DMS53 (cell line): ENCODE measurements around the gene OR5H15.
A peak's percentile ranks its signal among the peaks of the same experiment; 100 is the strongest.
"Not testable (repeated sequence)": the region's sequence is repeated elsewhere in the genome, so short reads cannot be mapped to it uniquely, and the experiment has no call there.

Experiments used
- DNase-seq: peaks from one replicate; lab custom pipeline; 2025; lab: John Stamatoyannopoulos, UW

Gene OR5H15

GRCh38 chr3:98166396-98166795 is at the start of gene OR5H15:
TSS of gene OR5H15 (plus strand) at chr3:98166696. CDS start at chr3:98168700, 2,004 bp downstream.
- DNase-seq = no peak

GRCh38 chr3:98130421-98130820 is 36.1 kb upstream of the OR5H15 start, which contains the start of gene OR5H1:
TSS of gene OR5H1 (plus strand) at chr3:98130721. CDS start at chr3:98132698, 1,977 bp downstream.
- DNase-seq = no peak

GRCh38 chr3:98136631-98137030 is 29.9 kb upstream of the OR5H15 start:
- DNase-seq = peak; percentile 30

GRCh38 chr3:98137826-98138557 is 28.5 kb upstream of the OR5H15 start:
- not testable (repeated sequence) for DNase-seq

GRCh38 chr3:98140531-98140930 is 26.0 kb upstream of the OR5H15 start:
- no peak for DNase-seq

- no peak for DNase-seq
Observed at GRCh38 chr3:98147179-98147578, 19.3 kb upstream of the OR5H15 start, which contains the start of gene OR5H14. TSS of gene OR5H14 (plus strand) at chr3:98147479. CDS start at chr3:98149386, 1,907 bp downstream.

GRCh38 chr3:98148751-98149150 is 17.7 kb upstream of the OR5H15 start:
- no peak for DNase-seq

- DNase-seq = not testable (repeated sequence)
Observed at GRCh38 chr3:98149456-98149855, 17.0 kb upstream of the OR5H15 start.

GRCh38 chr3:98151241-98151640 is 15.3 kb upstream of the OR5H15 start:
- peak; percentile 18 for DNase-seq

- DNase-seq = no peak
Observed at GRCh38 chr3:98171071-98171470, 4.6 kb downstream of the OR5H15 start.

GRCh38 chr3:98172621-98173020 is 6.1 kb downstream of the OR5H15 start:
- no peak for DNase-seq

GRCh38 chr3:98180319-98180890 is 13.9 kb downstream of the OR5H15 start:
- no peak for DNase-seq

- no peak for DNase-seq
Observed at GRCh38 chr3:98182196-98182595, 15.7 kb downstream of the OR5H15 start.

GRCh38 chr3:98185180-98185579 is 18.7 kb downstream of the OR5H15 start:
- peak; percentile 40 for DNase-seq

- DNase-seq = peak; percentile 51
Observed at GRCh38 chr3:98188545-98188944, 22.0 kb downstream of the OR5H15 start.

GRCh38 chr3:98190911-98191310 is 24.4 kb downstream of the OR5H15 start:
- not testable (repeated sequence) for DNase-seq

- DNase-seq = not testable (repeated sequence)
Observed at GRCh38 chr3:98196293-98196692, 29.8 kb downstream of the OR5H15 start.

- peak; percentile 5 for DNase-seq
Observed at GRCh38 chr3:98199020-98199419, 32.5 kb downstream of the OR5H15 start.

GRCh38 chr3:98209244-98209643 is 42.7 kb downstream of the OR5H15 start:
- DNase-seq = peak; percentile 7

- DNase-seq = no peak
Observed at GRCh38 chr3:98213276-98213675, 46.8 kb downstream of the OR5H15 start.

- DNase-seq = no peak
Observed at GRCh38 chr3:98215051-98215450, 48.6 kb downstream of the OR5H15 start.
